ENCODE data around the gene BAK1.

DNA sequence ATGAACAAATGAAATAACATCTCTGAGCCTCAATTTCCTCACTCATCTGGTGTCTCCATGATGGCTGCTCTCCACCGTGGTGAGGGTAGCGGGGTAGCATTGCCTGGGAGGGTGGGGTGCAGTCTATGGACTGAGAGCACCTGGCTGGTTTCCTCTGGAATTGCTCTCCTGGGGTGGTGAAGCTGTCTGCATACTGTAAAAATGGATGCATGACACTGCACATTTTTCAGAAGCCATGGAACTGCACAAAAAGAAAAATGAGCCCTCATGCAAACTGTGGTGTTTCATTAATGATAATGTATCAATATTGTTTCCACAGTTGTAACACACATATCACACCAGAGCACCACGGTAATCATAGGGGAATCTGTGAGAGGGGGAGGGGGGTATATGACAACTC is 28.9 kb upstream of the BAK1 start:
- TF ChIP-seq, protein P1, sequence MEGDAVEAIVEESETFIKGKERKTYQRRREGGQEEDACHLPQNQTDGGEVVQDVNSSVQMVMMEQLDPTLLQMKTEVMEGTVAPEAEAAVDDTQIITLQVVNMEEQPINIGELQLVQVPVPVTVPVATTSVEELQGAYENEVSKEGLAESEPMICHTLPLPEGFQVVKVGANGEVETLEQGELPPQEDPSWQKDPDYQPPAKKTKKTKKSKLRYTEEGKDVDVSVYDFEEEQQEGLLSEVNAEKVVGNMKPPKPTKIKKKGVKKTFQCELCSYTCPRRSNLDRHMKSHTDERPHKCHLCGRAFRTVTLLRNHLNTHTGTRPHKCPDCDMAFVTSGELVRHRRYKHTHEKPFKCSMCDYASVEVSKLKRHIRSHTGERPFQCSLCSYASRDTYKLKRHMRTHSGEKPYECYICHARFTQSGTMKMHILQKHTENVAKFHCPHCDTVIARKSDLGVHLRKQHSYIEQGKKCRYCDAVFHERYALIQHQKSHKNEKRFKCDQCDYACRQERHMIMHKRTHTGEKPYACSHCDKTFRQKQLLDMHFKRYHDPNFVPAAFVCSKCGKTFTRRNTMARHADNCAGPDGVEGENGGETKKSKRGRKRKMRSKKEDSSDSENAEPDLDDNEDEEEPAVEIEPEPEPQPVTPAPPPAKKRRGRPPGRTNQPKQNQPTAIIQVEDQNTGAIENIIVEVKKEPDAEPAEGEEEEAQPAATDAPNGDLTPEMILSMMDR (IDR thresholded peaks at IDR 0.05) = no peak
- no peak for TF ChIP-seq EP300 (IDR thresholded peaks at IDR 0.05)

Data from stomach (tissue), 4 donors.